Tibial artery (tissue), 4 donors: ENCODE results near the gene ZNF688.
A peak's percentile ranks its signal among the peaks of the same experiment; 100 is the strongest.

Source experiments
- DNase-seq, 2 donors: peaks; one replicate each; pipeline ENCODE4 v3.0.0-alpha.2; 2019
- H3K27ac ChIP-seq, 2 donors: fragments of 200-600 bp; sonication (generic) in 1 of 2; 1 replicate in 1 of 2; 2 replicates in 1 of 2; pipeline ENCODE4 v1.5.1; 2018 to 2019; ENCODE audit warnings: mild to moderate bottlenecking in 1 of 2
- H3K27me3 ChIP-seq, 2 donors: fragments of 200-600 bp; sonication (generic) in 1 of 2; one replicate each; pipeline versions ENCODE4 v1.5.1 to v1.6.0; 2016 to 2019
- H3K36me3 ChIP-seq, 3 donors: fragments of 200-600 bp; sonication (generic) in 2 of 3; one replicate each; pipeline ENCODE4 v1.5.1; 2016 to 2019; ENCODE audit warnings: mild to moderate bottlenecking in 2 of 3
- H3K4me1 ChIP-seq, 4 donors: fragments of 200-600 bp; sonication (generic) in 2 of 4; 1 replicate in 3 of 4; 2 replicates in 1 of 4; pipeline ENCODE4 v1.5.1; 2016 to 2019
- H3K4me3 ChIP-seq, 2 donors: fragments of 200-600 bp; sonication (generic) in 1 of 2; 1 replicate in 1 of 2; 2 replicates in 1 of 2; pipeline ENCODE4 v1.5.1; 2018 to 2019; ENCODE audit warnings: mild to moderate bottlenecking in 2 of 2
- H3K9me3 ChIP-seq, 3 donors: fragments of 200-600 bp; sonication (generic) in 1 of 3; one replicate each; pipeline ENCODE4 v1.5.1; 2016 to 2019
- CTCF ChIP-seq, 2 experiments: fragments of 200-600 bp in 1 of 2; fragments of 450-650 bp in 1 of 2; IDR thresholded peaks; one replicate each; pipeline ENCODE4 v1.5.1; 2017 to 2019; ENCODE audit warnings: antibody characterized with exemption in 2 of 2, mild to moderate bottlenecking in 1 of 2, moderate library complexity in 1 of 2
- intact Hi-C: fragments of 100-400 bp; cut with DNase I; formaldehyde crosslinking; loops from one replicate; pipeline ENCODE4 v1.15.0; 2023; ENCODE audit warnings: low total_unique reads

Gene ZNF688

GRCh38 chr16:30528799-30529457, 42.6 kb downstream of the ZNF688 start:
- Histone ChIP-seq H3K27ac (no peak overlapping the region), H3K4me1 (peaks cover 0 to 52% (median 24%) of the 10 kb centered on the region in 4 donors), H3K4me3 (no peak overlapping the region), H3K36me3 (peaks cover 19 to 44% (median 25%) of the 10 kb centered on the region in 3 donors), H3K27me3 (no peaks in the 10 kb centered on the region), H3K9me3 (no peaks in the 10 kb centered on the region)
- intact Hi-C loops, result loop anchor here (5.0 kb wide), 1 partner anchor 82 kb away; the partner anchor contains the start of gene SEPHS2
- TF ChIP-seq CTCF (IDR thresholded peaks at IDR 0.05), result no peak
- no peak for DNase-seq

GRCh38 chr16:30527635-30528178, 43.8 kb downstream of the ZNF688 start:
- Histone ChIP-seq H3K27ac (peak overlapping the region; percentile 93 to 99), H3K4me3 (peak overlapping the region; percentile 63 to 93), H3K4me1 (peaks cover 0 to 40% (median 13%) of the 10 kb centered on the region in 4 donors), H3K27me3 (no peaks in the 10 kb centered on the region), H3K9me3 (no peaks in the 10 kb centered on the region), H3K36me3 (peaks cover 16 to 37% (median 22%) of the 10 kb centered on the region in 3 donors)
- intact Hi-C loops, result loop anchor here (5.0 kb wide), 1 partner anchor 80 kb away; the partner anchor contains the start of gene SEPHS2
- TF ChIP-seq CTCF (IDR thresholded peaks at IDR 0.05), result no peak
- DNase-seq, result no peak

GRCh38 chr16:30526823-30527634, 44.5 kb downstream of the ZNF688 start:
- peak; percentile 28 to 36 for TF ChIP-seq CTCF (IDR thresholded peaks at IDR 0.05)
- peak; percentile 98 to 99 for DNase-seq
- H3K9me3 ChIP-seq, result no peaks in the 10 kb centered on the region
- intact Hi-C loops, result loop anchor here (5.0 kb wide), 1 partner anchor 80 kb away; the partner anchor contains the start of gene SEPHS2
- H3K4me3 ChIP-seq, result peak overlapping the region; percentile 63 to 93
- peaks cover 10 to 31% (median 16%) of the 10 kb centered on the region in 3 donors for H3K36me3 ChIP-seq
- peak overlapping the region; percentile 93 to 99 for H3K27ac ChIP-seq
- peaks cover 0 to 35% (median 13%) of the 10 kb centered on the region in 4 donors for H3K4me1 ChIP-seq
- H3K27me3 ChIP-seq, result no peaks in the 10 kb centered on the region

- TF ChIP-seq CTCF (IDR thresholded peaks at IDR 0.05), result no peak
- H3K4me1 ChIP-seq, result peaks cover 0 to 32% (median 13%) of the 10 kb centered on the region in 4 donors
- no peaks in the 10 kb centered on the region for H3K27me3 ChIP-seq
- peak within 1 kb of the TSS; percentile 93 to 99 for H3K27ac ChIP-seq
- peaks cover 7 to 23% (median 8%) of the 10 kb centered on the region in 3 donors for H3K36me3 ChIP-seq
- peak within 1 kb of the TSS; percentile 63 to 93 for H3K4me3 ChIP-seq
- H3K9me3 ChIP-seq, result no peaks in the 10 kb centered on the region
- no peak for DNase-seq
- intact Hi-C loops, result loop anchor here (5.0 kb wide), 1 partner anchor 79 kb away; the partner anchor contains the start of gene SEPHS2
These were observed 45.2 kb downstream of the ZNF688 start, which contains the start of gene ZNF768 for GRCh38 chr16:30526137-30526822. Gene ZNF768 (minus strand): TSS chr16:30526566. CDS start chr16:30526413, 153 bp downstream.

- no peak for DNase-seq
- no peaks in the 10 kb centered on the region for H3K9me3 ChIP-seq
- TF ChIP-seq CTCF (IDR thresholded peaks at IDR 0.05), result no peak
- H3K27ac ChIP-seq, result peak overlapping the region; percentile 93 to 99
- peaks cover 3 to 18% (median 7%) of the 10 kb centered on the region in 3 donors for H3K36me3 ChIP-seq
- intact Hi-C loops, result loop anchor here (5.0 kb wide), 1 partner anchor 78 kb away; the partner anchor contains the start of gene SEPHS2
- H3K27me3 ChIP-seq, result no peaks in the 10 kb centered on the region
- peaks cover 0 to 32% (median 13%) of the 10 kb centered on the region in 4 donors for H3K4me1 ChIP-seq
- peak overlapping the region; percentile 63 to 93 for H3K4me3 ChIP-seq
These were observed 45.7 kb downstream of the ZNF688 start for GRCh38 chr16:30525844-30526136.
